NCI-H2029 treated with DMSO at 0.1 percent for 48 hours (cell line): ENCODE measurements around the gene OBP2B.
"Not testable (repeated sequence)": the region's sequence is repeated elsewhere in the genome, so short reads cannot be mapped to it uniquely, and the experiment has no call there.

ENCODE experiments used
- DNase-seq: peaks from one replicate; lab custom pipeline; 2025; lab: John Stamatoyannopoulos, UW

OBP2B gene

DNA sequence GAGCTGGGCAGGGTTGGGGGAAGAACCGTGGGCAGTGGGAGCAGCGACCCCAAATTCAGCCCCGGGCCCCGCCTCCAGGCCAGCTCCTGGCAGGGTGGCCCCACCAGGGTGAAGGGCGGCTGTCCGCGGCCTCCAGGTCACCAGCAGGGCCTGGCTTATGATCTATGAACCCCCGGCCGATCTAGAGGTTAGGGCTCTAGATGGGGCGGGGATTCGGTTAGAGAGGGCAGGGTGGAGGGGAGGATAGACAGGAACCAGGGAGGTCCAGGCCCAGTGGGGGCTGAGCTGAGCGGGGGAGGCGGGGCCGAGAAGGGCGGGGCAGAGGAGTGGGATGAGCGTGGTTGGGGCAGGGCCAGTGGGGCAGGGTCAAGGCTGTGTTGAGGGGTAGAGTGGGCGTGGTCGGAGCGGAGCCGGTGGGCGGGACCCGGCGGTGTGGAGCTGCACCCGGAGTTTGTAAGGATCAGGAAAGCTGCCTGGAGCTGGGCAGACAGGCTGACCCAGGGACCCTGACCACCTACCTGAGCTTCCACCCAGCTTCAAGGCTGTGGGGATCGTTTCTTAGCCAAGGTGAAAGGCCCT lies 29.3 kb upstream of the OBP2B start:
- DNase-seq = no peak

DNA sequence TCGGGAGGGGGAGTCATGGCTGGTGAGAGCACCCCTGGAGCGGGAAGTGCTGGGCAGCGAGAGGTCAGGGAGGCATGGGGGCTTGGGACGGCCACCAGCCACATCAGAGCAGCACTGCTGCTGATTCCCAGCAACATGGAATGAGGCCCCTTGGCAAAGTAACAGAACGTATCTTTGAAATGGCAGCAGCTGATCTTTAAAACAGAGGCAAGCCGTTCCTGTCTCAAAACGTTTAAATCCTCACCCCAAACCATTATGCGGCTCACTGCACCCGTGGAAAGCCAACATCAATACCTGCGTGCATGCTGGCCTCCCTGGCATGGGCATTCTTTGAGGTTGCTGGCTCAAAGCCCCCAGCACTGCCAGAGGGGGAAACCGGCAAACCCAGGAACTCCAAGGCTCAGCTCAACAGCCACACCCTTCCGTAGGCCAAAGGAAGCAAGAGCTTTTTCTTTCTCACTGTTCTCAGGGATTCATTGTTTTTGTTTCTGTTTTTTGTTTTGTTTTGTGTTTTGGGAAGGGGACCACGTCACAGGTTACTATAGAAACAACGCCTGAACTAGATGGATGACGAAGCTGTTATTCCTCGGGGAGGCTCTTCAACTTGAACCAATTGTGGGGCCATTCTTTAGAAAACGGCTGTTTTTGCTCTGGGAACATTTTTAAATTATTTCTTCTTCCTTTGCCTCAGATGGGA lies 28.1 kb upstream of the OBP2B start:
- no peak for DNase-seq

GRCh38 chr9:133236291-133237034 lies 27.4 kb upstream of the OBP2B start:
- DNase-seq = not testable (repeated sequence)

- DNase-seq = no peak
These were observed 26.6 kb upstream of the OBP2B start for GRCh38 chr9:133235549-133236222.

DNA sequence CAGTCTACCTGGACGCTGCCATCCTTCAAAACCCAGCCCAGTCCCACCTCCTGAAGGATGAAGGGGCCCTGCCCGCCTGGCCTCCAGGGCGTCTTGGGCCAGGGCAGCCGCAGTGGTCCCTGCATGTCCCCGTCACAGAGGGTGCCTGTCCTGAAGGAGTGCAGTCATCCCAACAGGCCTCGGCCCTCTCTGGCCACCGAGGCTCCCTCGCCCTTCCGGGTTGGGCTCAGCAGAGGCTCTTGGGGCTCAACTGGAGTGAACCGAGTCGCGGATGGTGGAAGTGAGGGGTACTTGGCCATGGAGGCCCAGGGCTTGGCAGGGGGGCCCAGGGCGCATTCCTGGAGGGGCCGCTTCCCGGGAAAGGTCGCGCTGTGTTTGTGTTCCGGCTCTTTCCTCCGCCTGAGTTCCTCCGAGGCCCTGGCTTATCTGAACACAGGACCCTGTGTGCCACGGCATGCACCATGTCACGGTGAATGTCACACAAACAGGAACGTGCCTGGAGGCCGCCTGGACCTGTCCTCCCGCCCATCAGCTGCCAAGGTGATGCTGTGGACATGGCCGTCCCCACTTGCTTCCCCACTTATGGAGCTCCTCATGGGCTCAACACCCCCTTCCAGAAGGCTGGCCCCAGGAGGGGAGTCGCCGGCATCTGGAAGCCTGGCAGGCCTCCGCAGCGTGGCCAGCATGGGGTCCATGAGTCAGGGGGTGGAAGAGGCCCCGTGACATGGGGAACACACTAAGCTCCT lies 25.7 kb upstream of the OBP2B start:
- no peak for DNase-seq

DNA sequence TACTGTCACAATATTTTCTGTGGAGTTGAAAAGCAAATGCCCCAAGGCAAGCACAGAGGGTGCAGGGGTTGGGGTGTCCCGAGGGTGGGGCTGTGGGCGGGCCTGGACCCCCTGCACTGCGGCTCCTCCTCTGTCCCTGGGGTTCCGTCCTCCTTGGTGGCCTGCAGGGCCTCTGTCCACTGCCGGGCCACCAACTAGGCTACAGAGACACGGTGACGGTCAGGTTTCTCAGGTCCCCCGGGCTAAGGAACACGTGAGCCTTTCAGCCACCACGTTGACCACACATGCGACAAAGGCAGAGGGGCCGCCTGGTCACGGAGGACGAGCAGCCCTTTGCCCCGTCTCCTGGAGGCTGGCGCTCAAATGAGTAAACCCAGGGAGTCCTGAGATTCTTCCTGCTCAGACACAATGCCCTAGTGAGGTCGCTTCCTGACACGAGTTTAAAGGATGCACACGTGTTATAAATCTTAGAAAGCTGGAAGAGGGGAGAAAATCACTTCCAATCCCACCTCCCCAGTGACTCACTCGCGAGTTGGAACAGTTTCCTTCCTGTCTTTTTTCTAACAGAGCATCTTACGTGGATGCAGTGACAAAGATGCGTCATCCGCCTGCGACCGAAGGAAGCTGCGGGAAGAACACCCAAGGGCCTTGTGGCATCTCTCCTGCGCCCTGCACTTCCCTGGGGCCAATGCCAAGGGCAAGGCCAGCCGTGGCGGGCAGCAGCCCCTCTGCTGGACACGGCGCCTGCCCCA lies 24.8 kb upstream of the OBP2B start:
- DNase-seq = no peak

- not testable (repeated sequence) for DNase-seq
These were observed 23.0 kb upstream of the OBP2B start for GRCh38 chr9:133231934-133232568.

GRCh38 chr9:133230514-133230913 lies 21.5 kb upstream of the OBP2B start:
- DNase-seq = not testable (repeated sequence)

- DNase-seq = no peak
These were observed 21.0 kb upstream of the OBP2B start for GRCh38 chr9:133230093-133230492.

DNA sequence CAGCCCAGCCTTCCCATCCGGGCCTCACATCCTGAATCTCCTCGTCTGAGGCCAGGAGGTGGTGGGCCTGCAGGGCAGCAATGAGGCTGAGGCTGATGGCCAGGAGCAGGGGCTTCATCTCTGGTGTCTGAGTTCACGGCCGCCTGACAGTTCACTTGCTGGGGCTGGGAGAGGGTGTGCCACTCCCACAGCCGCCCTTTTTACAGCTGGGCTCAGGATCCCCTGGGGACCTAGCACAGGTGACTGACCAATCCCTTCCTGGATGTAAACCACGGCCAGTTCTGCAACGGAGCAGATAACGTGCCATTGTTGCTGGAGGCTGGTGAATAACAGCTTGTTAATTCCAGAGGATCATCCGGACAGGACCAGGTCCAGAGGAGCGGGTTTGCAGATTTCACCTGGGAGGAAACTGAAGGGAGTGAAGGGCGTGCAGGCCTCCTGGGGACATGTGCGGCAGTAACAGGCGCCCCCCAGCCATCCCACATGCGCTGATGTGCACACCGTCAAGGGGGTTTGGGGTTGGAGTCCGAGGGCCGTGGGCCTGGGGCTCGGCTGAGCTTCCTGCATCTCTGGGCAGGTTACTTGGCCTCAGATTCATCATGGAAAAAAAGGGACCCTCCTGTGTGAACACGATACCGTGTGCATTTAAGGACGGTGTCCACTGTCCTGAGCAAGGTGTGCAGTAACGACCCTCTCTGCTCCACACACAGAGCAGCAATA lies 19.6 kb upstream of the OBP2B start:
- not testable (repeated sequence) for DNase-seq

DNA sequence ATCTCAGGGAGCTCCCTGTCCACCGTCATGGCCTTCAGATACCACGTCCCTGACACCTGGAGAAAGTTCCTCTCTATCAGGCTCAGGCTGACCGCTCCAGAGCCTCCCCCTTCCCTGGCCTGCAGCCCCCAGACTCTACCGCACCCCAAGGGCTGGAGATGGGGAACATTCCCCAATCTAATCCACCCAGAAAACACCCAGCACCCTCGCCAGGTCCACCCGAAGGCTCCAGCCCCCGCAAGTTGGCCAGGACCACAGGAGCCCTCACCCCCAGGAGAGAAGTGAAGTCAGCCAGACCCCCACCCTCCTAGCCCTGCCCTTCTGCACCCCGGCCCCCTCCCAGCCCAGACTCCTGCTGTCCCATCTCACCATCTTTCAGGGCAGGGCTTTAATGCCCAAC lies 18.9 kb upstream of the OBP2B start:
- not testable (repeated sequence) for DNase-seq

- no peak for DNase-seq
These were observed 18.3 kb upstream of the OBP2B start for GRCh38 chr9:133227242-133227860.

DNA sequence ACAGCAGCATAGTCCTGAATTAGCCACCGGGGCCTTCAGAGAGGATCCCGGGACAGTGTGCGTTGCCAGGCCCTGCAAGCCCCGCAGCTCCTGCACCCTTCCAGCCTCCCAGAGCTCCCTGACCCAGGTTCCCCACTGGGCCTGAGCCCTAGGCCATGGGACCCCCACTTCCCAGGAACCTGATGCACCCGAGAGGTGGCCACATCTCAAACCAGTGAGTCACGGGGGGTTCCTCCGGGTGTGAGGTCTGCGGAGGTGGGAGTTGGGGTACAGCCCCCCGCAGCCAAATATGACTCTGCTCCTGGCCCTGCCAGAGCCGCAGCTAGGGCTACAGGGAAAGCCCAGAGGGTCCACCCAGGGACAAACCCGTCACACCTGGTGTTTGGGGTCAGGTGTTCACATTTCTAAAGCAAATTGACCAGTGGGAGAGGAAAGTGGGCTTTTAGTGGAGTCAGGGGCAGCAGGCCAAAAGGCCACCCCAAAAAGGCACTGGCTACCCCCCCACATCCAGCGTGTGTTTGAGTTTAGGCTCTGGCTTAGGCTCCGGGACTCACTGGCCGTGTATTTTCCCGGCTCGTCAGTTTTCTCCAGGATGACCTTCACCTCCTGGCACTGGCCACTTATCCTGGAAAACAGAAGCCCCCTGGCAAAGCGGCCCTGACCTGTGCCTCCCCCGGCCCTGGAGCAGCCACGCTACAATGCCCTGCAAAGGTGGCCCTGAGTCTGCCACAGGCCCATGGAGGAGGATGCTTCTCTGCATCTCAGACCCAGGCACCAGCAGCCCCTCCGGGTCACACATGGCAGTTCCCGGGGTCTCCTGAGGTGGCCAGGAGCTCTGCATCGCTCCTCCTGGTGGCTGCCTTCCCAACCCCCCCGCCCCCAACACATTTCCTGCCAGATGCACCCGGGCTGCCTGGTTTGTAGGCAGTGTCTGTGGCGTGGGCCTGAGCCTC lies 17.4 kb upstream of the OBP2B start:
- no peak for DNase-seq

GRCh38 chr9:133225171-133226011 lies 16.3 kb upstream of the OBP2B start:
- no peak for DNase-seq

- no peak for DNase-seq
These were observed 15.7 kb upstream of the OBP2B start for GRCh38 chr9:133224762-133225161.

DNA sequence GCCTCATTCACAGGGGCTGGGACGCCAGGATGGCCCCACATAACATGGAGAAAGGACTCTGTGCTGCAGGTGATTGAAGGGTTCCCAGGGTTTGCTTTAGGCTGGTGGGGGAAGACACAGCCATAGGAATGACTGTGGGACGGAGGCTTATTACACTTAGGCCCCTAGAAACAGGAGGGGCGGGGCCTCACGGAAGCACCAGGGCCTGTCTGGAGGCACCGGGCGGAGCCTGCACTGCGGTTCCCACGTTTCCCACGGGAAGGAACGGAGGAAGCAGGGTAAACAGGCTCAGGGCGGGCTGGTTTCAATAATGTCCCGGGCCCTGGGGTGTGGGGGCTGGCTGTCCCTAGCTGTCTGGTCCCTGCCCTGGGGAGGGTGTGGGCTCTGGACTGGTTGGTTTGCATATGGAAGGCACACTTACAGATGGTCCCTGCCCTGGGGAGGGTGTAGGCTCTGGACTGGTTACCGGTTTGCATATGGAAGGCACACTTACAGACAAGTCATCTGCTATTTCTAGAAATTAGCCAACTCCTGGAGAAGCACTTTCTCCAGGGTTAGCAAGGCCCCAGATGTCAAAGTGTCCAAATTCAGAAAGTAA lies 14.2 kb upstream of the OBP2B start:
- DNase-seq = not testable (repeated sequence)

- not testable (repeated sequence) for DNase-seq
These were observed 12.9 kb upstream of the OBP2B start for GRCh38 chr9:133221994-133222393.
